GM19043 (cell line): ENCODE results near the gene ALPG.
"Not testable (repeated sequence)": the region's sequence is repeated elsewhere in the genome, so short reads cannot be mapped to it uniquely, and the experiment has no call there.

Experiments used
- ATAC-seq: cut with Tn5 transposase; IDR thresholded peaks from one replicate; pipeline ENCODE4 v1.9.1; 2021; ENCODE audit warnings: low read depth; ENCODE audit not compliant: unreplicated experiment

The ALPG gene

GRCh38 chr2:232394431-232394830 is 12.2 kb upstream of the ALPG start:
- ATAC-seq = not testable (repeated sequence)

GRCh38 chr2:232395586-232395985 is 11.1 kb upstream of the ALPG start:
- no peak for ATAC-seq

- ATAC-seq = no peak
These were observed 10.0 kb upstream of the ALPG start for GRCh38 chr2:232396683-232397082.

- no peak for ATAC-seq
These were observed 8.2 kb upstream of the ALPG start for GRCh38 chr2:232398293-232399034.

GRCh38 chr2:232400256-232401015 is 6.2 kb upstream of the ALPG start:
- no peak for ATAC-seq

GRCh38 chr2:232402518-232402917 is 4.1 kb upstream of the ALPG start:
- ATAC-seq = no peak

GRCh38 chr2:232405943-232406510 is 617 bp upstream of the ALPG start:
- no peak for ATAC-seq

- ATAC-seq = not testable (repeated sequence)
These were observed 945 bp downstream of the ALPG start for GRCh38 chr2:232407428-232408150.

- not testable (repeated sequence) for ATAC-seq
These were observed 1.6 kb downstream of the ALPG start for GRCh38 chr2:232408269-232408668.

- ATAC-seq = not testable (repeated sequence)
These were observed 3.0 kb downstream of the ALPG start for GRCh38 chr2:232409617-232410016.

GRCh38 chr2:232410238-232410900 is 3.7 kb downstream of the ALPG start:
- no peak for ATAC-seq

GRCh38 chr2:232411901-232412629 is 5.4 kb downstream of the ALPG start:
- ATAC-seq = no peak

- ATAC-seq = no peak
These were observed 6.3 kb downstream of the ALPG start for GRCh38 chr2:232412986-232413385.

- ATAC-seq = no peak
These were observed 8.6 kb downstream of the ALPG start for GRCh38 chr2:232415138-232415690.

- ATAC-seq = no peak
These were observed 9.3 kb downstream of the ALPG start for GRCh38 chr2:232415736-232416520.

- no peak for ATAC-seq
These were observed 10.2 kb downstream of the ALPG start for GRCh38 chr2:232416521-232417470.

- ATAC-seq = no peak
These were observed 10.8 kb downstream of the ALPG start for GRCh38 chr2:232417489-232417888.

GRCh38 chr2:232418056-232418455 is 11.4 kb downstream of the ALPG start:
- ATAC-seq = no peak
